ENCODE results near the gene MED25.
"Not testable (repeated sequence)": the region's sequence is repeated elsewhere in the genome, so short reads cannot be mapped to it uniquely, and the experiment has no call there.

Gene MED25

GRCh38 chr19:49814010-49814409 lies 4.1 kb upstream of the MED25 start:
- no peak for DNase-seq (ENCODE audit: low read depth in 1 of 2, low spot score in 1 of 2)

- no peak for DNase-seq (ENCODE audit: low read depth in 1 of 2, low spot score in 1 of 2)
Observed at GRCh38 chr19:49816590-49816989, 1.5 kb upstream of the MED25 start.

- no peak for DNase-seq (ENCODE audit: low read depth in 1 of 2, low spot score in 1 of 2)
Observed at GRCh38 chr19:49818649-49819370, 721 bp downstream of the MED25 start.

GRCh38 chr19:49819452-49820115 lies 1.5 kb downstream of the MED25 start:
- not testable (repeated sequence) for DNase-seq (ENCODE audit: low read depth in 1 of 2, low spot score in 1 of 2)

- no peak for DNase-seq (ENCODE audit: low read depth in 1 of 2, low spot score in 1 of 2)
Observed at GRCh38 chr19:49820125-49820524, 2.0 kb downstream of the MED25 start.

- DNase-seq (ENCODE audit: low read depth in 1 of 2, low spot score in 1 of 2): no peak
Observed at GRCh38 chr19:49823472-49823871, 5.4 kb downstream of the MED25 start.

GRCh38 chr19:49824662-49825061 lies 6.6 kb downstream of the MED25 start:
- no peak for DNase-seq (ENCODE audit: low read depth in 1 of 2, low spot score in 1 of 2)

GRCh38 chr19:49827034-49827433 lies 8.9 kb downstream of the MED25 start:
- no peak for DNase-seq (ENCODE audit: low read depth in 1 of 2, low spot score in 1 of 2)

- DNase-seq (ENCODE audit: low read depth in 1 of 2, low spot score in 1 of 2): no peak
Observed at GRCh38 chr19:49829200-49829599, 11.1 kb downstream of the MED25 start.

- no peak for DNase-seq (ENCODE audit: low read depth in 1 of 2, low spot score in 1 of 2)
Observed at GRCh38 chr19:49829721-49830120, 11.6 kb downstream of the MED25 start.

GRCh38 chr19:49830766-49831165 lies 12.7 kb downstream of the MED25 start:
- DNase-seq (ENCODE audit: low read depth in 1 of 2, low spot score in 1 of 2): no peak

GRCh38 chr19:49831592-49831991 lies 13.5 kb downstream of the MED25 start:
- no peak for DNase-seq (ENCODE audit: low read depth in 1 of 2, low spot score in 1 of 2)

GRCh38 chr19:49832556-49832955 lies 14.5 kb downstream of the MED25 start:
- DNase-seq (ENCODE audit: low read depth in 1 of 2, low spot score in 1 of 2): no peak

GRCh38 chr19:49833599-49833998 lies 15.5 kb downstream of the MED25 start:
- DNase-seq (ENCODE audit: low read depth in 1 of 2, low spot score in 1 of 2): no peak

GRCh38 chr19:49835562-49835961 lies 17.5 kb downstream of the MED25 start:
- no peak for DNase-seq (ENCODE audit: low read depth in 1 of 2, low spot score in 1 of 2)

- no peak for DNase-seq (ENCODE audit: low read depth in 1 of 2, low spot score in 1 of 2)
Observed at GRCh38 chr19:49836176-49837008, 18.3 kb downstream of the MED25 start.

- DNase-seq (ENCODE audit: low read depth in 1 of 2, low spot score in 1 of 2): no peak
Observed at GRCh38 chr19:49837009-49837310, 18.9 kb downstream of the MED25 start.

GRCh38 chr19:49837425-49837824 lies 19.3 kb downstream of the MED25 start:
- DNase-seq (ENCODE audit: low read depth in 1 of 2, low spot score in 1 of 2): no peak

GRCh38 chr19:49838885-49839588 lies 20.9 kb downstream of the MED25 start:
- no peak for DNase-seq (ENCODE audit: low read depth in 1 of 2, low spot score in 1 of 2)

- no peak for DNase-seq (ENCODE audit: low read depth in 1 of 2, low spot score in 1 of 2)
Observed at GRCh38 chr19:49839713-49840112, 21.6 kb downstream of the MED25 start.

GRCh38 chr19:49840321-49840720 lies 22.2 kb downstream of the MED25 start:
- DNase-seq (ENCODE audit: low read depth in 1 of 2, low spot score in 1 of 2): no peak

Data from activated T-helper 1 cell treated with anti-CD3 and anti-CD28 coated beads, Interleukin-2, amount 50 U/mL, for 16 hours (primary cell).